ENCODE data around the gene NMNAT2. TPM values are rescaled to one million over a fixed set of nuclear protein-coding genes. Genes with fewer than 3 reads are reported as not detected.

NMNAT2 gene
- total and polyA plus RNA-seq, 2 donors (not counting 3 experiments of a cell fraction or from before 2014, with no cell fraction given), result 0.28 to 0.38 TPM

DNA sequence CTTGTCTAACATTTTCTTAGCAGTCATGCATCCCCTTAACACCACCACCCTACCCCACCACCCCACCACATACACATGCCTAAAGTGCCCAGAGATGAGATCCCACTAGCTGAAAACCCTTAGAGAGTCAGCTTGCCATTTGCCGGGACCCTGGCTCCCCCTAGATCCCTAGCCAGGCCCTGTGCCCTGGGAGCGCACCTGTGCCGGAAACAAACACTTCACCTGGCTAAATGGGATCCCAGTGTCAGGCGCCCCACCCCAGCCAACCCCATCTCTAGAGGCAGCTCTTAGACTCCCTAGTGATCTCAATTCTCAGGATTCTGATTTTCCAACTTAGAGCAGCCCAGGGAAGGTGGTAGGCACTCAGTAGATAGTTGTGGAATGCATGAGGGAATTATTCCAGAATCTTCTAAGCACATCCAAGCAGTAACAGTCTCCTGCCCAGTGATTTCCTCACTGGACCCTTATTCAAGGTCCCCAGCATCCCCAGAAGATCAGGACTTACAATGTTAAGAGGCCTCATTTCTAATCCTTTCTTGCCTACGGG lies 126.9 kb downstream of the NMNAT2 start:
- H3K9me3 ChIP-seq (replicated peaks; ENCODE audit: control insufficient read depth, insufficient read depth, low read length), result no peaks in the 10 kb centered on the region
- POLR2A ChIA-PET, result no interaction called here
- no peaks in the 10 kb centered on the region for H4K20me1 ChIP-seq (replicated peaks; ENCODE audit: control insufficient read depth, extremely low read depth, insufficient read depth, low read length)
- FAIRE-seq, result no peak
- H3K27ac ChIP-seq (ENCODE audit: insufficient read depth, low read depth, low read length), result no peak overlapping the region
- H3K27me3 ChIP-seq (ENCODE audit: control insufficient read depth in 2 of 2, insufficient read depth in 2 of 2, low read length in 2 of 2), result no peaks in the 10 kb centered on the region
- H3K36me3 ChIP-seq (ENCODE audit: control insufficient read depth in 2 of 2, extremely low read depth in 1 of 2, insufficient read depth in 2 of 2, low read length in 2 of 2), result no peaks in the 10 kb centered on the region
- no peak overlapping the region for H3K4me3 ChIP-seq (replicated peaks in 1 of 3; ENCODE audit: insufficient read depth in 1 of 3, low read depth in 1 of 3, low read length in 3 of 3)
- no peak overlapping the region for H3K9ac ChIP-seq (replicated peaks; ENCODE audit: extremely low read depth, insufficient read depth, low read length)
- CTCF ChIA-PET, result interaction anchor here (1.2 kb wide), 1 partner anchor 14 kb away, joined by 3 read pairs; no protein-coding TSS in a partner anchor
- peaks cover 9% of the 10 kb centered on the region for H3K4me1 ChIP-seq (ENCODE audit: control insufficient read depth, extremely low read depth, insufficient read depth, low read length)
- no TSS peak for BruUV-seq (replicated peaks)
- TF ChIP-seq POLR2A (IDR thresholded peaks at IDR 0.05; ENCODE audit: low read depth, low read length) (no peak), EZH2 (IDR thresholded peaks at IDR 0.05; ENCODE audit: borderline replicate concordance, low read depth, low read length, severe bottlenecking) (no peak), GATA2 (IDR thresholded peaks at IDR 0.05; ENCODE audit: insufficient read depth, insufficient read length, low read depth, low read length) (no peak), FOS (IDR thresholded peaks at IDR 0.05; ENCODE audit: borderline replicate concordance, insufficient read depth, low read length) (no peak), JUN (IDR thresholded peaks at IDR 0.05; ENCODE audit: borderline replicate concordance, insufficient read depth, insufficient read length, low read depth) (no peak), POLR2AphosphoS5 (IDR thresholded peaks at IDR 0.05; ENCODE audit: insufficient read depth, low read depth, low read length) (no peak), MYC (IDR thresholded peaks at IDR 0.05; ENCODE audit: low read depth, low read length) (no peak)
- TF ChIP-seq, protein P1, sequence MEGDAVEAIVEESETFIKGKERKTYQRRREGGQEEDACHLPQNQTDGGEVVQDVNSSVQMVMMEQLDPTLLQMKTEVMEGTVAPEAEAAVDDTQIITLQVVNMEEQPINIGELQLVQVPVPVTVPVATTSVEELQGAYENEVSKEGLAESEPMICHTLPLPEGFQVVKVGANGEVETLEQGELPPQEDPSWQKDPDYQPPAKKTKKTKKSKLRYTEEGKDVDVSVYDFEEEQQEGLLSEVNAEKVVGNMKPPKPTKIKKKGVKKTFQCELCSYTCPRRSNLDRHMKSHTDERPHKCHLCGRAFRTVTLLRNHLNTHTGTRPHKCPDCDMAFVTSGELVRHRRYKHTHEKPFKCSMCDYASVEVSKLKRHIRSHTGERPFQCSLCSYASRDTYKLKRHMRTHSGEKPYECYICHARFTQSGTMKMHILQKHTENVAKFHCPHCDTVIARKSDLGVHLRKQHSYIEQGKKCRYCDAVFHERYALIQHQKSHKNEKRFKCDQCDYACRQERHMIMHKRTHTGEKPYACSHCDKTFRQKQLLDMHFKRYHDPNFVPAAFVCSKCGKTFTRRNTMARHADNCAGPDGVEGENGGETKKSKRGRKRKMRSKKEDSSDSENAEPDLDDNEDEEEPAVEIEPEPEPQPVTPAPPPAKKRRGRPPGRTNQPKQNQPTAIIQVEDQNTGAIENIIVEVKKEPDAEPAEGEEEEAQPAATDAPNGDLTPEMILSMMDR (IDR thresholded peaks at IDR 0.05; ENCODE audit: extremely low read depth in 1 of 2, insufficient read depth in 1 of 2, low read depth in 1 of 2, low read length in 2 of 2), result no peak
- TF ChIP-seq, protein P2, sequence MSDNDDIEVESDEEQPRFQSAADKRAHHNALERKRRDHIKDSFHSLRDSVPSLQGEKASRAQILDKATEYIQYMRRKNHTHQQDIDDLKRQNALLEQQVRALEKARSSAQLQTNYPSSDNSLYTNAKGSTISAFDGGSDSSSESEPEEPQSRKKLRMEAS (IDR thresholded peaks at IDR 0.05; ENCODE audit: insufficient read depth, insufficient read length), result no peak
- H3K9me1 ChIP-seq (replicated peaks; ENCODE audit: control insufficient read depth, extremely low read depth, insufficient read depth, low read length), result no peaks in the 10 kb centered on the region
- no peak overlapping the region for H3K4me2 ChIP-seq (ENCODE audit: insufficient read depth, low read length)
- intact Hi-C loops (cut with micrococcal nuclease), result no loop called here
- peak; percentile 16 for DNase-seq (ENCODE audit: low read depth, low spot score)
- peak overlapping the region; percentile 2 for H2AFZ ChIP-seq (ENCODE audit: low read depth, low read length)
- H3K79me2 ChIP-seq (ENCODE audit: control insufficient read depth, insufficient read depth, low read length), result no peaks in the 10 kb centered on the region
- dilution Hi-C loops (cut with MboI; ENCODE audit: extremely low pct_ligation_motif_present, low sequenced_read_pairs), result no loop called here
